Activated naive CD4-positive, alpha-beta T cell treated with anti-CD3 and anti-CD28 coated beads for 36 hours (primary cell): Measurements from ENCODE around the gene RPS15. TPM values are rescaled to one million over a fixed set of nuclear protein-coding genes. Genes with fewer than 3 reads are reported as not detected.

Source experiments
- CTCF ChIA-PET: fragments of 350-600 bp; sonication (Branson Sonifier 250); formaldehyde crosslinking; loops from one replicate; lab custom pipeline; 2021; ENCODE audit warnings: antibody characterized with exemption; lab: Charles Lee
- DNase-seq: peaks from one replicate; pipeline ENCODE4 v3.0.0-alpha.2; 2020
- H3K27ac Mint-ChIP-seq: one replicate; pipeline ENCODE4 v1.8.0; 2021; ENCODE audit warnings: mild to moderate bottlenecking, mixed read lengths
- H3K27me3 Mint-ChIP-seq: one replicate; pipeline ENCODE4 v1.8.0; 2021; ENCODE audit warnings: low read depth, mixed read lengths
- H3K36me3 Mint-ChIP-seq: one replicate; pipeline ENCODE4 v1.8.0; 2021; ENCODE audit warnings: low read depth, mixed read lengths
- H3K4me1 Mint-ChIP-seq: one replicate; pipeline ENCODE4 v1.8.0; 2021; ENCODE audit warnings: low read depth, mixed read lengths
- H3K4me3 Mint-ChIP-seq: one replicate; pipeline ENCODE4 v1.8.0; 2021; ENCODE audit warnings: mild to moderate bottlenecking, moderate library complexity, mixed read lengths
- H3K9me3 Mint-ChIP-seq: one replicate; pipeline ENCODE4 v1.8.0; 2021; ENCODE audit warnings: mixed read lengths
- intact Hi-C: fragments of 100-400 bp; cut with micrococcal nuclease; formaldehyde crosslinking; loops from one replicate; pipeline ENCODE4 v1.15.1; 2023
- total RNA-seq, 2 experiments: library from RNA; stranded (reverse); gene quantifications; one replicate each; pipeline ENCODE4 v1.2.3, GENCODE V29; 2021

The RPS15 gene
- total RNA-seq, 2 experiments from 2014 or later, result 1,902 to 1,906 TPM

GRCh38 chr19:1408300-1409203, 29.6 kb upstream of the RPS15 start:
- H3K27ac Mint-ChIP-seq, result peak overlapping the region; percentile 92
- H3K36me3 Mint-ChIP-seq, result peaks cover 21% of the 10 kb centered on the region
- no peaks in the 10 kb centered on the region for H3K27me3 Mint-ChIP-seq
- peaks cover 51% of the 10 kb centered on the region for H3K4me1 Mint-ChIP-seq
- H3K4me3 Mint-ChIP-seq, result peak overlapping the region; percentile 92
- CTCF ChIA-PET, result no interaction called here
- intact Hi-C loops, result loop anchor here (5.0 to 10.0 kb wide), 4 partner anchors 244 to 746 kb away; partner anchors contain the start of genes CNN2, KLF16, RNF126 and RNU6-2
- H3K9me3 Mint-ChIP-seq, result no peaks in the 10 kb centered on the region
- peak; percentile 65 for DNase-seq

- H3K4me3 Mint-ChIP-seq, result peak overlapping the region; percentile 92
- DNase-seq, result no peak
- no peaks in the 10 kb centered on the region for H3K9me3 Mint-ChIP-seq
- H3K27me3 Mint-ChIP-seq, result no peaks in the 10 kb centered on the region
- intact Hi-C loops, result loop anchor here (5.0 to 10.0 kb wide), 4 partner anchors 243 to 747 kb away; partner anchors contain the start of genes CNN2, KLF16, RNF126 and RNU6-2
- peaks cover 21% of the 10 kb centered on the region for H3K36me3 Mint-ChIP-seq
- H3K4me1 Mint-ChIP-seq, result peaks cover 59% of the 10 kb centered on the region
- CTCF ChIA-PET, result no interaction called here
- H3K27ac Mint-ChIP-seq, result peak overlapping the region; percentile 92
Measured at GRCh38 chr19:1409204-1410005, 28.8 kb upstream of the RPS15 start.

GRCh38 chr19:1410136-1410786, 27.9 kb upstream of the RPS15 start:
- peak; percentile 37 for DNase-seq
- intact Hi-C loops, result no loop called here
- H3K4me3 Mint-ChIP-seq, result peak overlapping the region; percentile 92
- CTCF ChIA-PET, result no interaction called here
- no peaks in the 10 kb centered on the region for H3K27me3 Mint-ChIP-seq
- H3K9me3 Mint-ChIP-seq, result no peaks in the 10 kb centered on the region
- H3K27ac Mint-ChIP-seq, result peak overlapping the region; percentile 92
- H3K36me3 Mint-ChIP-seq, result peaks cover 21% of the 10 kb centered on the region
- H3K4me1 Mint-ChIP-seq, result peaks cover 66% of the 10 kb centered on the region

GRCh38 chr19:1410789-1411188, 27.4 kb upstream of the RPS15 start:
- peak overlapping the region; percentile 92 for H3K27ac Mint-ChIP-seq
- H3K4me1 Mint-ChIP-seq, result peaks cover 71% of the 10 kb centered on the region
- H3K9me3 Mint-ChIP-seq, result no peaks in the 10 kb centered on the region
- no peaks in the 10 kb centered on the region for H3K27me3 Mint-ChIP-seq
- H3K4me3 Mint-ChIP-seq, result peak overlapping the region; percentile 92
- intact Hi-C loops, result no loop called here
- DNase-seq, result no peak
- CTCF ChIA-PET, result no interaction called here
- H3K36me3 Mint-ChIP-seq, result peaks cover 24% of the 10 kb centered on the region

DNA sequence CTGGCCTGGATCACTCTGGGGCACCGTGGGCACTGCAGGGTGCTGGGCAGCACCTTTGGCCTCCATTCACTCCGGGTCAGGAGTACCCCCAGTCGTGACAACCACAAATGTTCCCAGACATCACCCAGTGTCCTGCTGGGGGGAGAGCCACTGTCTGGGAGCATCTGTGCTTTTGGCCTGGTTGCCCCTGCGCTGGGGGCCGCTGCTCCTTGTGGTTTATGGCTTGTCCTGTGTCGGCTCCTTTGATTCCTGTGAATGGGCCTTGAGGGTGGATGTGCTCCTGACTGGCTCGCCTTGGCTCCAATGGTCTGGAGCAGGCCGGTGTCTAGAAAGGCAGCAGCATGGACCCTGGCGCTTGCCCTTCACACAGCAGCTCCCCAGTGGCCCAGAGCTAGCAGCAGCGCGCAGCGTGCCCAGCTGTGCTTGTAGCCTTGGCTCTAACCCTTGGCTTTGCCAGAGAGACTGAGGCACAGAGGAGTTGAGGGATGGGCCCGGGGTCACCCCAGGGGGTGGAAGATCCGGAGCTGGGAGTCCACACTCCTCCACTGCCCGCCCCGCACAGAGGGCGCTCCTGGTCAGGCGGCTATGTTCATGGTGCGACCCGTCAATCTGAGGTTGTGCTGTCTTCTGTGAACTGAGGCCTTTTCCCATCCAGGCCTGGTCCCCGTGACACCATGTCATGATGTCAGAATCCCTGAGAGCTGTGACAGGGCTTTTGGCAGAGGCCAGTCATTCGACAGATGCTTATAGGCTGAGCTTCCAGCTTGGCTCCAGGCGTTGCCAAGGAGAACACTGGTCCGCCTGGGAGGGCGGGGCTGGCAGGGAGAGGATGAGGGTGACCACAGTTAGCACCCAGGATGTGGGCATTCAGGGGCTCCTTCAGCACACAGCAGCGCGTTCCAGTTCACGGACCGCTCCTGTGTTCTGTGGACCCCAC, 26.7 kb upstream of the RPS15 start:
- DNase-seq, result no peak
- Mint-ChIP-seq H3K4me3 (peak overlapping the region; percentile 27), H3K27me3 (no peaks in the 10 kb centered on the region), H3K9me3 (no peaks in the 10 kb centered on the region), H3K36me3 (peaks cover 25% of the 10 kb centered on the region), H3K27ac (peak overlapping the region; percentile 73), H3K4me1 (peaks cover 74% of the 10 kb centered on the region)
- CTCF ChIA-PET, result no interaction called here
- intact Hi-C loops, result no loop called here

- CTCF ChIA-PET, result interaction anchor here (0.5 to 1.0 kb wide), 3 partner anchors 9 to 36 kb away, joined by 3 to 4 read pairs (median 3); no protein-coding TSS in a partner anchor
- Mint-ChIP-seq H3K4me3 (no peak overlapping the region), H3K9me3 (no peaks in the 10 kb centered on the region), H3K36me3 (peaks cover 28% of the 10 kb centered on the region), H3K27ac (peak overlapping the region; percentile 73), H3K27me3 (no peaks in the 10 kb centered on the region), H3K4me1 (peaks cover 75% of the 10 kb centered on the region)
- intact Hi-C loops, result no loop called here
- no peak for DNase-seq
Measured at GRCh38 chr19:1412323-1412923, 25.8 kb upstream of the RPS15 start.

DNA sequence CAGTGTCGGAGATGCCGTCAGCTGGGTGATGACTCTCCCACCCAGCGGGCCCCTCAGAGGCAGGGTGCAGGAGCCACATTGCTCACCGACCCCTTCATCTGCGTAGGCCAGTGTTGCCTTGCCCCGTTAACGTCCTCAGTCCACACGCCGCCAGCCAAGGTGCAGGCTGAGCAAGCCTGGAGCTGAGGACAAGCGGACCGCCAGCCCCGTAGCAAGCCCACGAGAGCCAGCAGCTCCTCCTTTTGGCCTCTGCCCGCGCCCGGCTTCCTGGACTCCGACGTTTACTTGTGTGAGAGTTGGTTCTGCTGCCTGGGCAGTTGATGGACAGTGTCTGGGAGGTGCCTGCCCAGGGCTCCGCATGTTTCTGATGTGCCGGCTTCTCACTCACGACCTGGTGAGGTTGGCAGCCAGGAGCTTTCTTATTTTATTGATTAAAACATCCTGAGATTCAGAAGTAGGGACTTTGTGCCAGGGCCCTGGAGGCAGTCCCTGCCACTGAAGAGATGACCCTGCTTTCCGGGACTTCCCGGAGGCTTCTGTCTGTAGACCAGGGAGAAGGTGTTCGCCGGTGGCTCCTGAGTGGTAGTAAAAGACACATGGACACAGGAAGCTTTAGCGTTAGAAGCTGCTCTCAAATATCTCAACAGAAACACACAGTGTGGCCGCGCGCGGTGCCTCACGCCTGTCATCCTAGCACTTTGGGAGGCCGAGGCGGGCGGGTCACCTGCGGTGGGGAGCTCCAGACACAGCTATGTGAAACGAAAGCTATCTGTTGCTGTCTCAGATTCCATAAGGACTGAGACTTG, 25.0 kb upstream of the RPS15 start:
- DNase-seq, result no peak
- H3K9me3 Mint-ChIP-seq, result no peaks in the 10 kb centered on the region
- CTCF ChIA-PET, result interaction anchor here (0.5 to 1.0 kb wide), 3 partner anchors 9 to 37 kb away, joined by 3 to 4 read pairs (median 3); no protein-coding TSS in a partner anchor
- no peaks in the 10 kb centered on the region for H3K27me3 Mint-ChIP-seq
- H3K4me3 Mint-ChIP-seq, result no peak overlapping the region
- peaks cover 31% of the 10 kb centered on the region for H3K36me3 Mint-ChIP-seq
- H3K4me1 Mint-ChIP-seq, result peaks cover 78% of the 10 kb centered on the region
- intact Hi-C loops, result no loop called here
- peak overlapping the region; percentile 53 for H3K27ac Mint-ChIP-seq

- Mint-ChIP-seq H3K4me1 (peaks cover 52% of the 10 kb centered on the region), H3K27me3 (no peaks in the 10 kb centered on the region), H3K27ac (no peak overlapping the region), H3K36me3 (peaks cover 25% of the 10 kb centered on the region), H3K4me3 (no peak overlapping the region), H3K9me3 (no peaks in the 10 kb centered on the region)
- intact Hi-C loops, result no loop called here
- CTCF ChIA-PET, result interaction anchor here (0.8 kb wide), 1 partner anchor 418 kb away, joined by 4 read pairs; no protein-coding TSS in a partner anchor
- DNase-seq, result no peak
Measured at GRCh38 chr19:1416014-1416841, 22.0 kb upstream of the RPS15 start.

GRCh38 chr19:1417145-1417544, 21.1 kb upstream of the RPS15 start:
- peaks cover 25% of the 10 kb centered on the region for H3K36me3 Mint-ChIP-seq
- H3K9me3 Mint-ChIP-seq, result no peaks in the 10 kb centered on the region
- H3K4me3 Mint-ChIP-seq, result no peak overlapping the region
- peaks cover 43% of the 10 kb centered on the region for H3K4me1 Mint-ChIP-seq
- intact Hi-C loops, result no loop called here
- no peaks in the 10 kb centered on the region for H3K27me3 Mint-ChIP-seq
- H3K27ac Mint-ChIP-seq, result no peak overlapping the region
- no peak for DNase-seq
- CTCF ChIA-PET, result no interaction called here
